ENCODE data around the gene GMPR. TPM values are rescaled to one million over a fixed set of nuclear protein-coding genes. Genes with fewer than 3 reads are reported as not detected.

The GMPR gene
- total RNA-seq, 2 experiments from 2014 or later, result not detected

- Histone ChIP-seq H3K4me2 (ENCODE audit: low read length) (peak overlapping the region; percentile 64), H3K4me1 (ENCODE audit: insufficient read depth, low read length, poor library complexity, severe bottlenecking) (peaks cover 28% of the 10 kb centered on the region), H3K27ac (ENCODE audit: low read depth, low read length, poor library complexity, severe bottlenecking) (peak overlapping the region; percentile 87), H3K4me3 (ENCODE audit: low read depth, low read length, poor library complexity, severe bottlenecking) (peak overlapping the region; percentile 27), H3K9me3 (ENCODE audit: low read length) (no peaks in the 10 kb centered on the region; the same call in 1 of the 2 replicates), H3K36me3 (ENCODE audit: insufficient read depth, low read length) (no peaks in the 10 kb centered on the region), H3K79me2 (ENCODE audit: insufficient read depth, low read depth, low read length) (no peaks in the 10 kb centered on the region), H4K20me1 (ENCODE audit: insufficient read depth, low read length) (no peaks in the 10 kb centered on the region), H3K9me2 (ENCODE audit: insufficient read depth, low read length) (no peaks in the 10 kb centered on the region), H2AFZ (ENCODE audit: low read length) (peak overlapping the region; percentile 88)
- intact Hi-C loops (cut with micrococcal nuclease; ENCODE audit: unreplicated experiment), result loop anchor here (1.0 to 5.0 kb wide), 4 partner anchors 22 to 514 kb away; no protein-coding TSS in a partner anchor
- peak; percentile 94 for DNase-seq (ENCODE audit: low spot score)
- ChIA-PET CTCF (ENCODE audit: unreplicated experiment) (interaction anchor here (0.6 to 2.0 kb wide), 5 partner anchors 12 to 514 kb away, joined by 3 to 15 read pairs (median 5); no protein-coding TSS in a partner anchor), POLR2A (interaction anchor here (0.7 to 1.8 kb wide), 8 partner anchors 26 to 960 kb away, joined by 3 to 11 read pairs (median 4); partner anchors contain the start of gene JARID2)
- BruUV-seq (replicated peaks), result no TSS peak
- TF ChIP-seq EZH2phosphoT487 (IDR thresholded peaks at IDR 0.05; ENCODE audit: borderline replicate concordance, low read depth, low read length) (no peak), CTCF (conservative IDR thresholded peaks at IDR 0.05; ENCODE audit: low read length) (no peak)
Measured at GRCh38 chr6:16205377-16206144, 32.8 kb upstream of the GMPR start.

- Histone ChIP-seq H3K4me1 (ENCODE audit: insufficient read depth, low read length, poor library complexity, severe bottlenecking) (peaks cover 28% of the 10 kb centered on the region), H3K9me2 (ENCODE audit: insufficient read depth, low read length) (no peaks in the 10 kb centered on the region), H3K27ac (ENCODE audit: low read depth, low read length, poor library complexity, severe bottlenecking) (peak overlapping the region; percentile 87), H3K79me2 (ENCODE audit: insufficient read depth, low read depth, low read length) (no peaks in the 10 kb centered on the region), H3K4me2 (ENCODE audit: low read length) (peak overlapping the region; percentile 64), H3K36me3 (ENCODE audit: insufficient read depth, low read length) (no peaks in the 10 kb centered on the region), H3K4me3 (ENCODE audit: low read depth, low read length, poor library complexity, severe bottlenecking) (peak overlapping the region; percentile 27), H2AFZ (ENCODE audit: low read length) (peak overlapping the region; percentile 88; the same call in 1 of the 2 replicates), H4K20me1 (ENCODE audit: insufficient read depth, low read length) (no peaks in the 10 kb centered on the region), H3K9me3 (ENCODE audit: low read length) (no peaks in the 10 kb centered on the region; the same call in 1 of the 2 replicates)
- TF ChIP-seq CTCF (conservative IDR thresholded peaks at IDR 0.05; ENCODE audit: low read length) (peak; percentile 99), EZH2phosphoT487 (IDR thresholded peaks at IDR 0.05; ENCODE audit: borderline replicate concordance, low read depth, low read length) (no peak)
- DNase-seq (ENCODE audit: low spot score), result peak; percentile 75
- ChIA-PET POLR2A (interaction anchor here (0.7 to 1.8 kb wide), 4 partner anchors 60 to 513 kb away, joined by 3 to 11 read pairs (median 6); no protein-coding TSS in a partner anchor), CTCF (ENCODE audit: unreplicated experiment) (interaction anchor here (1.5 to 2.0 kb wide), 2 partner anchors 23 to 515 kb away, joined by 6 to 15 read pairs; no protein-coding TSS in a partner anchor)
- no TSS peak for BruUV-seq (replicated peaks)
- intact Hi-C loops (cut with micrococcal nuclease; ENCODE audit: unreplicated experiment), result loop anchor here (1.0 to 5.0 kb wide), 4 partner anchors 23 to 515 kb away; no protein-coding TSS in a partner anchor
Measured at GRCh38 chr6:16206595-16207037, 31.8 kb upstream of the GMPR start.

All from OCI-LY7 (cell line).